HG03280 (cell line): ENCODE results near the gene PPM1L.
"Not testable (repeated sequence)": the region's sequence is repeated elsewhere in the genome, so short reads cannot be mapped to it uniquely, and the experiment has no call there.

Source experiments
- ATAC-seq: cut with Tn5 transposase; IDR thresholded peaks from one replicate; pipeline ENCODE4 v1.9.1; 2021; ENCODE audit warnings: mild to moderate bottlenecking, moderate library complexity; ENCODE audit not compliant: unreplicated experiment

Gene PPM1L

DNA sequence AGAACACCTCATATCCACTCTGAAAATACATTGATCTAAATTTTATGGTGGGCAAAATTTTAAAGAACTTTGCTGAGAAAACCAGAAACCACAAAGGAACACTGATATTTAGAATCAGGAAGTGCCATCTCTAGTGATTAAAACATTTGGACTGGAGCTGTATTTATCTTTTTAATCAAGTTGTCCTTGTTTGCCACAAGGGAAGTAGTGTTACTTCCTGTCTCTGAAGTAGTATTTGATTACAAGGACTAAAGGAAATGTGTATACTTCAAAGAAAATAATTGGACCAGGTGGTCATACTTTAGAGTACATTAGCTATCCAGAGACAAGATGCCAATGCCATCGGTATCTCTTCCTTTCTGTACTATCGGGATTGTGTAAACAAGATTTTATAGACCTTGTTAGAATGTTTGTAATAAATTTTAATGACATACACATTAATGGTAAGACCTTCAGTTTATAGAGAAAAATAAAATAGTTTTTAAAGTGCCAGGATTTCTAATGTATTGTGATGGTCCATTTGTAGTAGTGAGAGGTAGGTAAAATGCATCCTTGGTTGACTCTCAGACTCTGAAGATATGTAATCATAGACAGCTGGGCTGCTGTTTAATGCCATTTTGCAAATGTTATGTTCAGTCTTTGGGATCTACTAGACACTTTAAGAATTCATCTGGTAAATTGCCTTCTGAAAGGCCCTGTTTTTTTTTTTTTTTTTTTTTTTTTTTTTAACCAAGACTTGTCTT is 217.2 kb downstream of the PPM1L start:
- no peak for ATAC-seq

DNA sequence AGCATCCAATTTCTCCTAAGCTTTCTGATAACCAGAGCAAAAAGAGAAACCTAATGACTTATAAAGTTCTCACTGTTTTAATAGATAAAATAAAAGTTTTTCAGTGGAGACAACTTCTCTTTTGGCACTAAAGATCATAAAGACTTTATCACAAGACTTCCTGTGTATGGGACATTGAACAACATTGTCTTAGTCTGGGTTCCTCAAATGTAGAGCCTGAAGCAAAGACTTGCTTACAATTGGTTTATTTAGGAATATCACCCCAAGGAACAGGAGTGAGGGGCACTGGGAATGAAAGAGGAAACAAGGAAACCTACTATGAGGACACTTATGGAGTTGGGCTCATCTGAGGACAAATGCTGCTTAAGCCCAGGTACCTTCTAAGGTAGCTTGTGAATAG is 221.7 kb downstream of the PPM1L start:
- ATAC-seq, result no peak

DNA sequence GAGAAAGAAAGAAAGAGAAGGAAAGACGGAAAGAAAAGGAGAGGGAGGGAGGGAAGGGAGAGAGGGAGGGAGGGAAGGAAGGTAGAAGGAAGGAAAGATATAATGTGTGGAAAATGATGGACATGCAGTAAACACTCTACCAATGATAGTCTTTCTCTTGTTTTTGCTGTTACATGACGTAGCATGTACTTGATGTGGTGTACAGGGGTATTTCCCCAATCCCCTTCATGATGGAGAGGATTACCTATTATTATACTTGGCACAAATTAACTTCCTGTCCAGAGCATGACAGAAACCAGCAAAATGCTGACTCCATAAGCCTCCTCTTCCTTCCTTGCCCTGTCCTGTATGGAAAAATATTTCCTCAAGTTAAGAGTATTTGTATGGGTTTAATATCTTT is 224.7 kb downstream of the PPM1L start:
- ATAC-seq, result peak; percentile 51

DNA sequence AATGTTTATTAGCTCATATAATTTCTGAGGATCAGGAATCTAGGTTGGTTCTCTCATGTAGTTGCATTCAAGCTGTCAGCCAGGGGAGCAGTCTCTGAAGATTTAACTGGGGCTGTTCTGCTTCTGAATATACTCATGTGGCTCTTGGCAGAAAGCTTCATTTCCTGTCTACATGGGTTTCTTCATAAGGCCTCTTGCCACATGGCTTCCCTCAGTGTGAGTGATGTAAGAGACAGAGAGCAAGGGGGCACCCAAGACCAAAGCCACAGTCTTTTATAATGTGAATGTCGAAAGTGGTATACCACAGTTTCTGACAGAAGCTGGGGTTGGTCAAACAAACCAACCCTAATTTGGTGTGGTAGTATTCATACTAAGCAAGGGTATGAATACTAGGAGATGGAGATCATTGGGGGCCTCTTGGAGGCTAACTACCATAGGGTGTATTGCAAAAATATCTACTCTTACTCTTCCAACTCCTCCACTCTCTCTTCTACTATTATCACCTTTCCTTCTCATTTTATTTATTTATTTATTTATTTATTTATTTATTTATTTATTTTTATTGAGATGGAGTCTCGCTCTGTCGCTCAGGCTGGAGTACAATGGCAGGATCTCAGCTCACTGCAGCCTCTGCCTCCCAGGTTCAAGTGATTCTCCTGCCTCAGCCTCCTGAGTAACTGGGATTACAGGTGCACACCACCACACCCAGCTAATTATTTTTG is 225.3 kb downstream of the PPM1L start:
- no peak for ATAC-seq

DNA sequence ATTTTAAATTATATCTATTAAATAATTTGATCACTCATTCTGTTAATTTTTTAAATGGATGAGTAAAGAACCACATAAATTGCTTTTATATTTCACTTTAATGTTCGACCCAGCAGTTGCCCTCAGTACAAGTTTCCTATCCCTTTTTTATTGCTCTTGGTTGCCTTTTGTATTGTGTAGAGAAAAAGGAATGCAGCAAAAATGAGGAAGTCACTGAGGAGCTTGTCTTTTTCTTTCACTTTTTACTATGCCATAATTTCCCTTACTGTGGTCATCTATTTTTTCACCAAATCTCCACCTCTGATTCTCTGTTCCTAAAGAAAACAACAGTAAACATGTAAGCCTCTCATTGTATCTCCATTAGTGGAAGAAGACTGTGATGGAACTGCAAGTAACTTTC is 226.5 kb downstream of the PPM1L start:
- ATAC-seq, result no peak

DNA sequence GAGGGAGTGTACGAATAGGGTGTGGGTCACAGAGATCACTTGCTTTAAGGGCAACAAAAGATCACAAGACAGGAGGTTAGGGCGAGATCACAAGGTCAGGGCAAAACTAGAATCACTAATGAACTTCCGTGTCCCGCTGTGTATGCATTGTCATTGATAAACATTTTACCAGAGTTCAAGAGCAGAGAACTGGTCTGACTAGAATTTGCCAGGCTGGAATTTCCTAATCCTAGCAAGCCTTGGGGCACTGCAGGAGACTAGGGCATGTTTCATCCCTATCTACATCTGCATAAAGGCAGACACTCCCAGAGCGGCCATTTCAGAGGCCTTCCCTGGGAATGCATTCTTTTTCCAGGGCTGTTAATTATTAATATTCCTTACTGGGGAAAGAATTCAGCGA is 227.9 kb downstream of the PPM1L start:
- not testable (repeated sequence) for ATAC-seq

DNA sequence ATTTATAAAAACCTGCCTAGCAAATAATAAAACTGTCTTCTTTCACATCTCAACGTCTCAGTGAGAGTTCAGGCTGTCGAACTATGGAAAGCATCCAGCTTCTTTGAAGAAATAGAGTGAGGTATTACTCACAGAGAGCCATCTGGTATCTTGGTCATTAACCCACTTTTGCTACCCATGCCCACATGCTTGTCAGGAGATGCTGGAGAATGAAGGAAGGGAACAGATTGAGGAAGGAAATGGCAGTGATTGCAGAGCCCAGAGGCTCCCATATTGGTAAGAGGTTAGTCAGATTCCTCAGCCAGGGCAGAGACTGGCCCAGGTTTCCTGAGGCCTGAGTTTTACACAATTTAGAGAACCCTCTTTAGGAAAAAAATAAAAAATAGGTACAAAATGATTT is 230.0 kb downstream of the PPM1L start:
- ATAC-seq, result no peak

DNA sequence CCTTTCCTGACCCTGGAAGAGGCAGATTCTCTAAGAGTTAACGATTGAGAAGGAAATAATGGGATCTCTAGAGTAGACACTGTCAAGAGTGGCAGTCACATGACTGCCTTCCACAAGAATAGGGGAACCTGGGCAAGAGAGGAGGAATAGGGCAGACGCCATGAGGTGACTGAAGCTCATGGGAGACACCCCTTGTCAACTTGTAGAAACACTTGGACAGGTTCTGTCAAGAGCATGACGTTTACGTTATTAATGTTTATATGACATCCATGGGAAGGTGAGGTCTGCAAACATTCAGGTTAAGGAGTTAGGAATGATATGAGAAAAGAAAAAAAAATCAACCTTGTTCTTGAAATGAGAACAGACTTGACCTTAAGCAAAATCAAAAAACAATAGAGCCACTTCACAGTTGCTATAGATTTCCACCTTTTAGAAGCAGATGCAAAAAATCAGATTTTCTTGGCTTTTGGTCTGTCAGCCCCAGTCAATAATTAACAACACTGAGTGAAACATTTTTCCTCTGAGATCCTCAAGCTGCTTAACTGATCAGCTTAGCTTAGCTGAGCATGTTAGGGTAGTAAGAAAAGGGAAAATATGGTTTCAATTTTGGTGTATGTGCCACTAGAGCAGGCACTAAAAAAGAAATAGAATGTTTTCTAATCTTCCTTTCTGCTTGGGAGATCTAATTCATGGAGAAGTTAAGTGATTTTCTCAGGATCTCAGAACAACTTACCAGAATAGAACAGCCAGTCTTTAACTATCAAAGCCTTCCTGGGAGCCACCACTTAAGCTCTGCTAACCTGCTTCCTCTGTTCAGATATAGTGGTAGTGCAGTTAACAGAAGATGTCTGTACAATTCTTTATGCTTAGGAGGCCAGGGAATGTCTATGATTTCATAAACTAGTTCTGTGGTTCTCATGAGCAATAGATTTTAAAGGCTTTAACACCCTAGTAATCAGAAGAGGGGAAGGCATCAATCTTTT is 232.2 kb downstream of the PPM1L start:
- ATAC-seq, result no peak

DNA sequence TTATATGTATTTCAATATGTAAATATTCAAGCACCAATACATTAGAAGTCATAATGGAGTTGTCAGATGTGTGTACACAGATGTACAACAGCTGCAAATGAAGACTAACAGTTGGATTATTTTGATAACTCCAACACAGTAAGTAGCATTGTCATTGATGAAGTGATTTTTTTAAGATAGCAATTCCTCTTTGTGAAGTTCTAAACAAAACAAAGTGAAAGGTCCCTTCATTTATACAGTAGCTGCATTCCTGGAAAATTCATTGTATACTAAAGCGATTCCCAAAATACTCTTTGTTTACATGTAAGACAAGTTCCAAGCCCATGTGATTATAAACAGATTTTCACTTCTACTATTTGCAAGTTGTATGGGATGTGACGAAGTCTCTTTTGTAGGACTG is 234.4 kb downstream of the PPM1L start:
- no peak for ATAC-seq

DNA sequence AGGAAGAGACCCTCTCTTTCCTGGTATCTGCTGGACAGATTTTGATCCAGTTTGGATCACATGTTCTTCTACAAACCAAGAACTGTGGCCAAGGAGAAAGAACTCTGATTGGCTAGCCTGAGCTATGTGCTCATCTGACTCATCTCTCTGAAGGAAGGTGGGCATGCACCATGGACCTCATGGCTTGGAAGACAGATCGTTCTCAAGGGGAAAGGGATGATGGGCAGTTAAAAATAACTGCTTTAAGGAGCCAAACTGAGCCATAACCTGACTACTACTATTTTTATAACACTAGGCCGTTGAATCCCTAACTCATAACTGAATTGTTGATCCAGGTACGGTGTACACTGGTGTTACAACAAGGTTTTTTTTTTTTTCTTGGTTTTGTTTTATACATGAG is 236.7 kb downstream of the PPM1L start:
- no peak for ATAC-seq

DNA sequence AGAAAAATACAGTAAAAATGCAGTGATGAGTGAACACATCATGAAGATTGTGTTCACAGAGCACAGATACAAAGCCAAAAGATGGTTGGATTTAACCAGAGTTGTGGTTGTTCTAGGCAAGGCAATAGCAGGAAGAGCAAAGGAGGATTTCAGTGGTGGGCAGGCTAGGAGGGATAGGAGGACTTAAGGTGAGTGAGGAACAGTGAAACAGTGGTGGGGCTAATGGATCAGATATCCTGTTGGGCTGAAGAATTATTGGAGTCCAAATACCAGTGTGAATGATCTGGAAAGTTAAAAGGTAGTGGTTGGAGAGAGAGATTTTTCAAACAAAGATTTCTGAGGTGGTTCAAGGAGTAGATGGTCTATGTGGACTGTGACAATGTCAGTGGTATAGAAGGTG is 240.8 kb downstream of the PPM1L start:
- no peak for ATAC-seq

DNA sequence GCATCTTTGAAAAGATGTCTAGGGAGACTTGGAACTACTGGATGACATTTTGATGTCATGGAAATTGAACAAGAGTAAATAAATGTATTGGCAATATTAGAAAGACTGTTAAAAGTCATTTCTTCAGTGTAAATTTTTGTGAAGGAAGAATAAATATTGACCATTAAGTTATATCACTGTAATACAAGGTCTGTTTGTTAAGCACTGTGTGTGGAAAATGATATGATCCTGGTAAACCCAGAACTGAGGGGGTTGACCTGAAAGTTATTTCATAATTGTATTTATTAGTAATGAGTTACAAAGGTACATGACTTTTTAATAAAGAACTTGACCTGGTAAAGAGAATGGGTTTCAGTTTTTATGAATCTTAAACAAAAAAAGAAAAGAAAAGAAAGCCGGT is 242.6 kb downstream of the PPM1L start:
- ATAC-seq, result no peak

DNA sequence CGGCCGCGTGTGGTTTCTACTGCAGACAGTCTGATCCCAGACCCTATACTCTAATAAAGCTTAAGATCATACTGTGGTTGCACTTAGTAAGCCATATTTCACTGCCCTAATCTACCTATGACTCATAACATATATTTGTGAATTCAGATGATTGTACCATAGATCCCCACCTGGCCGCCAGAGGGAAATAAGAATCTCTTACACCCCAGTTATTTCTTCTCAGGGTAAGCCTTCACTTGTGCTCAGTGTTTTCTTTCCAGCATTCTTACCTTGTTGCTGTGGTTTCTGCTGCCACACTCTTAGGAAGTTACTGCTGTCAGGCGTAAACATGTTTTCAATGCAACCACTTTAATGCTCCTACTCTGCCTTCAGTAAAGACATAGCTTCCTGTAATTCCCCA is 243.2 kb downstream of the PPM1L start:
- no peak for ATAC-seq

DNA sequence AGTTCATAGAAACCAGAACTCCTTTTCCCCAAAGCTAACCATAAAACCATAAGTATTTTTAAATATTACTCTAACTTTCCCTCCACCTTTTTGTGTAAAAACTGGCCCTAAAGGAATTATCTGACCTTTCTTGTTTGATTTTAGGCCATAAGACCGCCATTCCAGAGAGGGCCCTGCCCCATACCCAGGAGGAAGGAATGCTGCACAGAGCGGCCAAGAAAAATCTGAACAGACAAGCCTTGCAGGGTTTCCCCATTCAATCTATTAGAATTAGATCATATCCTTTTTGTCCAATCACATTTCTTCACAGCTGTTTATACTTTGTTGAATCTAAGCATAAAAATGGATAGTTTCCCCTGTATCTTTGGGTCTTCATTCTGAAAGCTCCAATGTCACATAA is 252.1 kb downstream of the PPM1L start:
- ATAC-seq, result no peak

DNA sequence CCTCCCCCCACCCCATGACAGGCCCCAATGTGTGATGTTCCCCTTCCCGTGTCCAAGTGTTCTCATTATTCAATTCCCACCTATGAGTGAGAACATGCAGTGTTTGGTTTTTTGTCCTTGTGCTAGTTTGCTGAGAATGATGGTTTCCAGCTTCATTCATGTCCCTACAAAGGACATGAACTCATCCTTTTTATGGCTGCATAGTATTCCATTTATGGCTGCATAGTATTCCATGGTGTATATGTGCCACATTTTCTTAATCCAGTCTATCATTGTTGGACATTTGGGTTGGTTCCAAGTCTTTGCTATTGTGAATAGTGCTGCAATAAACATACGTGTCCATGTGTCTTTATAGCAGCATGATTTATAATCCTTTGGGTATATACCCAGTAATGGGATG is 254.1 kb downstream of the PPM1L start:
- ATAC-seq, result not testable (repeated sequence)

DNA sequence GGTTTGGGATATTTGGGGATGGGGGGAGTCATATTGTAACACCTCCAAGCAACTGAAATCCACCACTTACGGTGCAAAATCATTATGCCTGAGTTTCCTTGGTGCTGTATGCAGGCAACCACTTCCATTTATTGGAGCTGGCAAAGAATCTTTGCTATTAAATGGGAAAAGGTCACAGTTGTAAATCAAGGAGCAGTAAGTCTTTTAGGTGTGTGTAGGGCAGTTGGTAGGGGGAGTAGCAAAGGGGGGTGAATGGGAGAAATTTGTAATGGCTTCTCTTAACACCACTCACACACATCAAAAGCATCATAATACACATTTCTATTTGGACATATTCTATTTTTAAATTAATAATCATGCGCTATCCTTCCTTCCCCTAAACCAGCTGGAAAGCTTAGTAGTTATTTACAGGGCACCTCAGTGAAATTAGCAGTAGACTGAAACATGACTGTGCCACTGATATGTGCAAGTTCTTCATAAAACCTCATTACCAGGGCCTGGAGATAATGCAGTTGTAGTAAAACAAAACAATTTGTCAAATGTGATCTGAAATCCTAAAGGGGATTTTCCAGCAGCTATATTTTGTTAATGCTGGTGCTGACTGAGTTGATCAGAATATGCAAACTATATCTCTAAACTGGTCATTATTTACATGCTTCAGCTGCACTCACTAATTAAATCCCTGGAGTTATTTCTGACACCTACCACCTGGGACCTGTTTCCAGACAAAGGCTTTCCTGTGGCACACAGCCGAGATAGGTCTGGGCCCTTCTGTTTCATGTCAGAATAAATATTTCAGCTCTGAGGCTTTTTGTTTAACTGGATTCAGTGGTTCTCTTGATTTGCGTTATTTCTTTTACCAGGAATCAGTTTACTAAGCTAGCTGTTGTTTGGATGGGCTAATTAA is 259.1 kb downstream of the PPM1L start:
- ATAC-seq, result no peak

DNA sequence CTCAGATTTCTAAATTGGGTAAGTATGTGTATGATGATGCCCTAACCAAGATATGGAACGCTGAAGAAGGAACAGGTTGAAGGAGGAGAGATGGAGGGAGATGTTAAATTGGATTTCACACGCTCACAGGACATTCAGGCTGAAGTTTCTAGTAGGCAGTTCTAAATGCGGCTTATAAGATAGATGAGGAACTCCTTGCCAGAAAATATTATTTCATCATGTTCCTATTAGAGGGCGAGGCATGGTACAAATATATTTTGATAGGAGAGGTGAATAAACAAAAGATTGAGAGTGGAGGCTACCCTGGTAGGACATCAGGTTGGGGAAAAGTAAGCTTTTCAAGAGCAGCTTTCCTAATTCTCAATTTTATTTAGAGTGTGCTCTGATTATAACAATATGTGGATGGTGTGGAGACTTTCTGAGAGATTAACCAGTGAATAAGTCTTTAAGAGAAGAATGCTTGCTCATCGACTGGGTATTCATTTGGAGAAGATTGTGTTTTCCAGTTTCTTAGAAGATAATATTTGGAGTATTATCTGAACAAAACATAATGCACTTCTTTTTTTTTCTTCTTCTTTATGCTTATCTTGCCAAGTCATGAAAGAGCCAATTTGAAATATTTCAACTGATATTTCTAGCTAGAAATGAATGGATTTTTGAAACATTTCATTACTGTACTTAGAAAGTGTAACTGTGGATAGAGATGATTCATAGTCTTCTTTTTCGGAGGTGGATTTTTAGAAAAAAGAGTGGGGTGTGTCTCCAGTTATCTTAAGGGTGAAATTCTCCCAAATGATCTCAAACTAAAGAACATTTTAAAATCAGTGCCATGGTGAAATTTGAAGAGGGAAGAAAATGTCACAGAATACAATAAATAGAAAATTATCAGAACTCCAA is 260.6 kb downstream of the PPM1L start:
- ATAC-seq, result no peak

DNA sequence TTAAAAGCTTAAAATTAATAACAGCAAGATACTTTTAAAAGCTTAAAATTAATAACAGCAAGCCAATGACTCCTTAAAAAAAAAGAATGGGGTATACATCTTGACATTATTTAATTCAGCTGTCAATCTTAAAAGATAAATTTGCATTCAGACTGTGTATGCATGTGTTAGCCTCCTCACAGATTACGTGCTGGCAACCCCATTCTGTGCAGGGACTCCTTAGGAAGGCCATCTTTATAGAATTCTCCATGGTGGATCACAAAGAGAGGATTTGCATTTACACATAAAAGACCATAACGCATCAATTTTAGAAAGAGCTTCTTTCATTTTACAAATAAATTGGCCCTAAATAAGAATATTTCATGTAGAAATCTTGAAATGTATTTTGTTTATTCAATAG is 261.9 kb downstream of the PPM1L start:
- no peak for ATAC-seq

DNA sequence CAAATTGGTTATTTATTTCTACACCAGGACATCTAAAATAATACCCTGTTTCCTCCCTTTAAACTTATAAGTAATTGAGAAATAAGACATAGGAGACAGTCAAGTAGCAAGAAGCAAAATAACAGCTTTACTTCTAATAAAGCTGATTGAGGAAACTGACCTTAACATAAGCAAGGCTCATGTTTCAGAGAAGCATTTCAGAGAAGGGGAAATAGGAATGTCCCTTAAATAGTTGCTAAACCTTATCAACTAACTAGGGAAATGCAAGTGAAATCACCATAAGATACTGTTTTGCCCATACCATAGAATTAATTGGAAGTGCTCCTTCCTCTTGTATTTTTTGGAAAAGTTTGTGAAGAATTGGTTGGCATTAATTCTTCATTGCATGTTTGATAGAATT is 264.2 kb downstream of the PPM1L start:
- no peak for ATAC-seq
